SIG-M5 treated with dmso at 0.1 percent for 504 hours (cell line): Measurements from ENCODE around the gene PLEKHA3.
"Not testable (repeated sequence)": the region's sequence is repeated elsewhere in the genome, so short reads cannot be mapped to it uniquely, and the experiment has no call there.

ENCODE experiments used
- DNase-seq: peaks from one replicate; lab custom pipeline; 2025; ENCODE audit not compliant: unreplicated experiment; lab: John Stamatoyannopoulos, UW

The PLEKHA3 gene

DNA sequence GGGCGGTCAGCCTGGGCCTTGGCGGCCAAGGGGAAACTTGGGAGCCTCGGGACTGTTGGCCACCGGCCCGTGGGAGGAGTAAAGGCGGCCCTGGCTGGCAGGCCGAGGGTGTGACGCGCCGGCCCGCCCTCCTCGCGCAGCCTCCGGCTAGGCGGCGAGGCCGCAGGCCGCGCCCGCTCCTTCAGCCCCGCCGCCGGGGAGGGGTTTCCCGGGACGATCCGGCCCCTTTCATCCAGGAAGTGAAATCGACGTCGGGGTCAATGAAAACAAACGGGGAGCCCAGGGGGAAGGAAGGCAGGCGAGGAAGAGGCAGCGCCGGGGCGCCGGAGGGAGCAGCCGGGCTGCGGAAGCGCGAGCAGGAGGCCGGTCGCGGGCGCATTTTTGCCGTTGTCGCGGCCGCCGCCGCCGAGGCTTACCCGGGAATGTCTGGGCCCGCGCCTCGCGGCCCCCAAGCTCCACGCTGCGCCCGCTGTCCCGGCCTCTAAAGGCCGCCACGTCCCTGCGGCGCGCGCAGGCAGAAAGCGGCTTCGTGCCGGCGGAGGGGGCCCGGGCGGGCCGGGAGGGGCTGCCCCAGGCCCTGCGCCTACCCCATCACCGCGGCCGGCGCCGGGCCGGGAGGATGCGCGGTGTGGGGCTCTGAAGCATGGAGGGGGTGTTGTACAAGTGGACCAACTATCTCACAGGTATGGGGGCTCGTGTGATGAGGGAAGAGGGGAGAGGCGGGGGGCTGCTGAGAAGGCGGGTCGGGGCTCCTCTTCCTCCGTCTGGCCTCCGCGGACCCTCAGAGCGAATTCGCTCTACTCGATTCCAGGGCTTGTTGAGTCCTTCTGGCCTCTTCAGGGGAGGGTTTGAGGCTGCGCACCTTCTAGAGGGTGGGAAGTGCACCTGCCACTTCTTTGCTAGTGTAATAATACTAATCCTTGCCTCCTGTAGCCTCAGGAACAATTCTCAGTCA is at the start of gene PLEKHA3:
TSS of gene PLEKHA3 (plus strand) at position 231 of the 955 bp plus-strand sequence. CDS start at position 644, 413 bp downstream.
- DNase-seq: peak; percentile 88

DNA sequence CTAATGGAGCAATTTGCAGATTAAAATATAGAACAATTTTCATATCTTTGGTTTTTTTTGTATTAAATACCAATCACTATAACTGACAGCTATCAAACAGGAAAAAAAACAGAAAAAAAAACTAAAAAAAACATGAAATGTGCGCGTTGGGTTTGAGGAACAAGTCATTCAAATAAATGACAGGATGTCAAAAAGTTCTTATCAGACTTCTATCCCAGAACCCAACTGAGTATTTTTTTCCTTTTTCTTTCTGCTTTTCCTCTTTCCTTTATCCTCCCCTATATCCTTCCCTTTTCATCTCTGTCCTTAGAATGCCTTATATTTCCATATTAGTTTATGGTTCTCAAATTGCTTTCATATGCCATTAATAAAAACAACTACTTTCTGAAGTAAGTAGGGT is 43.6 kb upstream of the PLEKHA3 start:
- DNase-seq: no peak

DNA sequence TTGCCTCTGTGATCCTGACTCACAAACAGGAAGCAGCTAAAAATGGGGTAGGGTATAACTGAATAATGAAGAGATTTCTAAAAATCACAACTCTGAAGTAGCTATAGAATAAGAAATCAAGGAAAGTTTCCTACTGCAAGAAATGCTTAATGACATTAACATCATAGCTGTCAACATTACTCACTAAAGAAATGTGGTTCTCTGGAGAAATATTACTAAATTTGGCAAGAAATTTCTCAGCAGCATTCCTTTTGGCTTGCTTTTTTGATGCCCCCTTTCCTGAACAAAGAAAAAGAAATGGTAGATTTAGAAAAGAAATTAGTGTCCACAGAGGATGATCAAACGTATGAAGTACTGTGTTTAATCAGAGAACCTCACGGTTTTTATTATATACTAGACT is 38.8 kb upstream of the PLEKHA3 start:
- DNase-seq: no peak

DNA sequence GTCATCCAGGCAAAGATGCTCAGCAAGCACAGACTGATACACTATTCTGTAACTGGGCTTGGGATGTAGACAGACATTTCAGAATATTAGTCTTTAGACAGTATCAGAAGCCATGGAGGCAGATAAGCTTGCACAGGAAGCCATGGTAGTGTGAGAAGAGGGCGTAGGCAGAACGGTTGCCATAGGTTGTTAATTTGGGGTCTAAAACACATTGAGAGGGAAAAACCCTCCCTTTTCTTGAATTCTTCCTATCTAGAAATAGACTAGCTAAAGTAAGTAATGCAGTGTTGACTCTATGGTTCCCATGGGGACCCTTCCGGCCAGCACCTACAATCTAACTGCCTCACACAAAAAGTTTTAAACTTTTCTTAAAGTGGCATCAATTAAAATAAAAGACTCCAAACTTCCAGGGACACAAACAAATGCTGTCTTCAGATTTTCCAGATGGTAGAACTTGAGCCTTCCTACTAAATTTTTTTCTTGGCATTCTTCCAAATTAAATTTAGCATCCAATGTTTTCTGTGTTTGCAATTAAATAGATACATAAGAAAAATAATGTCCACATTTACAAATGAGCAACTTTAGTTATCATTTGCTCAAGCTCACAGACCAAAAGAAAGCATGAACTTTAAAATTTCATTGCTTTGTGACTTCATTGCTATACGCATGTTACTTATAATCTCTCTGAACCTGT is 31.1 kb upstream of the PLEKHA3 start:
- no peak for DNase-seq

DNA sequence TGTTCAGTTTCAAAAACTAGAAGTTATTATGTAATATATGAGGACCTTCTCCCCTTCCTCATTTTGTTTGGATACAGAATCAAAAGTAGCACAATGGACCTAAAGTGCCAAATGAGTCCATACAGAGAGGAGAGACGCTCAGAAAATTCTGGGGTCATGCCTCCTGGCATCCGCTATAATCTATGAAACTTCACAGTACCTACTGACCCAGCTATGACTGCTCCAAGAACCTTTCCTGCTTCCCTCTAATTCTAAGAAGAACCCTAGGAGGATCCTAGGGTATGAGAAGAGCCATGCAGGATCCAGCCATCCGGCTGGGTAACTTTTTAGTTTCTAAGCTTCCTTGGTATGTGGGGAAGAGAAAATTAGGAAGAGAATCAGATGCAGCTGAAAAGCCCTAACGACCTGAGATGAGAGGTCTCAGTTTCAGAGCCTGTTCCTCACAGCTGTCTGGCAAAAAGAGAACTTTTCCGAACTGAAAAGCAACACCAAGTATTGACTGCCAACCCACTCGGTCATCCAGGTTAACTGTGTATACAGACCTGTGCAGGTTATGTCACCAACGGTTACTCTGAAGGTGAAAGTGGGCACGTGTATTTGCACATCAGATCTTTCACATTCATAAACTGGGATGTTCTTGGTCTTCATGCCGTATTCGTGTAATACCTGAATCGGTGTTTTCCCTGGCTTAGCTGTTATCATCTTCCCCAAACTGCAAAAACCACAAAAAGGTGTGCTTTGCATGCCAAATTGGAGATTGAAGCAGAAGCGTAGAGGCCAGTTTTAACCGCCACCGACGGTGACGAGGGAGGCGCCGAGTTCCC is 30.3 kb upstream of the PLEKHA3 start:
- DNase-seq: peak; percentile 44

DNA sequence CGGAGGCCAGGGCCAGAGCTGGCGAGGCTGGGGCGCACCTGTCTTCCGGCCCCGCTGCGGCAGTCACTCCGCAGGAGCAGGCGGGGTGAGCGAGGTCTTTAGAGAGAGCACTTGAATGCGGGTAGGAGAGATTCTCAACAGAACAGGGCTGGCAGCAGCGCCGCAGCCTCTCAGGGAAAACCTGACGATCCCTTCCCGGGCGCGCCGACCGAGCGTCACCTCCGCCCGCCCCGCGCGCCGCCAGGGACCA is 29.8 kb upstream of the PLEKHA3 start:
- DNase-seq: no peak

DNA sequence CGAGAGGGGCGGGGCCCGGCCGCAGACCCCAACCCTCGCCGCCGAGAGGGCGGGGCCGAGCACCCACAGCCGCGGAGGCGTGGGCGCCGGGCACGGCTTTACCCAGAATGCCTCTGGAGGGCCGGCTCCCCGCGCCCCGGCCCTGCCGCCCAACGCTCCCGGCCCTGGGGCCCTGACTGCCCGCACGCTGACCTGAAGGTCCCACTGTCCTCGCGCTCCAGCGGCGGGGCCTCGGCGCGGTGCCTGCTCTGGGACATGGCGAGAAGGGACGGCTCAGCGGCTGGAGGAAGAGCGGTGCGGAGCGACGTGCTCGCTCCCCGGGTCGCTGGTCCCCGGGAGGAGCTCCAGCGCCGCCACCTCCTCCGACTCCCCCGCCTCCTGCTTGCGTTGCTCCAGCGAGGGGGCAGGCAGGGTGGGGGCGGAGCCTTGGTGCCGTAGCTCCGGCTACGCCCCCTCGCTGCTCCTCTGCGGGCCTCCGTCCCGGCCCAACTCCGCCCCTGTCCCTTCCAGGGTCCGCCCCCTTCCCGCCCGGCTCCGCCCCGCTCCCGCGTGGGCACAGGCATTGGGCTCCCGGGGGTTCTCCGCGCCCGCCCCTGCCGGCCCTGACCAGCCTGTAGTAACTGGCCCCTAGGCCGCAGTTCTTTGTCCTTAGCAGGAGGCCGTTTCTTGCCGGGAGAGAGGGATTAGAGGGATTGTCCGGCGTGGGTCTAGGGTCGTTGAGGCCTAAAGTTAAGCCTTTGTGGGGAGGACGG is 29.3 kb upstream of the PLEKHA3 start, which contains the start of the genes PJVK and PRKRA:
TSS of gene PJVK (plus strand) at position 605 of the 752 bp plus-strand sequence. CDS start 2,032 bp downstream, outside the sequence.
TSS of gene PRKRA (minus strand) at position 402 of the 752 bp plus-strand sequence. CDS start at position 257, 145 bp downstream.
- peak; percentile 94 for DNase-seq

DNA sequence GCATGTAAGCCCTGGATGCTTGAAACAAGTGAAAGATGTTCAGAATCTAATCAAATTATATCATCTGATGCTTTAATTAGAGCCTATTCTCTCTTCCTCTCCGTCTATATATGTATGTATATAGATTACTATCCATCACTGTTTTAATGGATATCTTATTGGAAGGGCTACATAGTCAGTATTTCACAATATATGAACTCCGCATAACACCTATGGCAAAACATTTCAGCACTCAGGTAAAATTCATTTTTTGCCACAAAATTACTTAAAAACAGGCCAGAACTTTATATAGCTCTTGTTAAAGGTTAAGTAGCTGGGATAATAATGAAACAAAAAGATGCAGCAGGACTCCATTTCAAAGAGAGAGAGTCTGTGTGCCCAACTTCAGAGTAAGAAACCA is 27.9 kb upstream of the PLEKHA3 start:
- no peak for DNase-seq

DNA sequence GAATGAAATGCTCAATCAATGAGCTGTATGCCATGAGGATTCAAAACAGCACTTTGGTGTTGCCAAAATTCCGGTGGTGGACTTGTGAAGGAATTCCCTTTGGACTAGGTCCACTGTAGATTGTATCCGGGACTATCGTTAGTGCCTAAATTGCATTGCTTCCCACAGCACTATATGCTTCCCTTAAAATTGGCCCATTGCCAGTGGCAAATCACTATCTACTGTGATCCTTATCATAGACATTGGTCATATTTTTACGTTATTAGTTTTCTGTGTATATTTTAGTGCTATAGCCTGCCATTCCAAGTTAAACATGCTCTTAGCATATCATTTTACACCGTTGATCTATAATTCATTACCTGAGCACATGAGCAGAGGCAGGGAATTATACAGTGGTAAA is 27.4 kb upstream of the PLEKHA3 start:
- no peak for DNase-seq

DNA sequence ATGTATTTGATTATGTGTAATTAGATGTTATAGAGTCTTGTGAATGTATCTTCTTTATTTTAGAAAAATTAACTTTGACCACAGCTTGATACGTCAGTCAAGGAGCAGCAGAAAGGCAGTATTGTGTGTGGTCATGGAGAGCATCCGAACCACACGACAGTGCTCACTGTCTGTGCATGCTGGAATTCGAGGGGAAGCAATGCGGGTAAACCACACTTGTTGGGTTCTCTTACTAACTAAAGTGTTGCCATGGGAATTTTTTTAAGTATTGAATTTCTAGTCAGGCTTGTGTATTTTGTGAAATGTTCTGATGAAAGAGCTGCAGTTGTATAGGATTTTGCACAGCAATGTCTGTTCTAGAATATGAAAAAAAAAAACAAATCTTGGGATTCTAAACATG is 24.3 kb upstream of the PLEKHA3 start:
- no peak for DNase-seq

DNA sequence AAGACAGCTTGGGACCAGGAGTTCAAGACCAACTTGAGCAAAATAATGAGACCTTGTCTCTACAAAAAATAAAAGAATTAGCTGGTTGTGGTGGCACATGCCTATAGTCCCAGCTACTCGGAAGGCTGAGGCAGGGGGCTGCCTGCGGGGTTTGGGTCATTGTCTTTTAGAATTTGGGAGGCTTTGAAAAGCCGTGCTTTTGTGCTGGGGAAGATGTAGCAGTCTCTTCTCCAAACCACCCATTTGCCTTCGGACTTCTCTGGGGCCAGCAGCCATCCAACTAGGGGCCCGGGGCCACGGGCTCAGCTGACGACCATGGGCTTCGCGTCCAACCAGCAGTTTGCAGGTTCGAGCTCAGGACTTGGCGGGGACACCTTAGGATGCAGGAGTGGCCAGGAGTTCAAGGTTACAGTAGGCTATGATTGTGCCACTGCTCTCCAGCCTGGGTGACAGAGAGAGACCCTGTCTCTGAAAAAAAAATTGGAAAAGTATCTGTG is 22.8 kb upstream of the PLEKHA3 start:
- no peak for DNase-seq

DNA sequence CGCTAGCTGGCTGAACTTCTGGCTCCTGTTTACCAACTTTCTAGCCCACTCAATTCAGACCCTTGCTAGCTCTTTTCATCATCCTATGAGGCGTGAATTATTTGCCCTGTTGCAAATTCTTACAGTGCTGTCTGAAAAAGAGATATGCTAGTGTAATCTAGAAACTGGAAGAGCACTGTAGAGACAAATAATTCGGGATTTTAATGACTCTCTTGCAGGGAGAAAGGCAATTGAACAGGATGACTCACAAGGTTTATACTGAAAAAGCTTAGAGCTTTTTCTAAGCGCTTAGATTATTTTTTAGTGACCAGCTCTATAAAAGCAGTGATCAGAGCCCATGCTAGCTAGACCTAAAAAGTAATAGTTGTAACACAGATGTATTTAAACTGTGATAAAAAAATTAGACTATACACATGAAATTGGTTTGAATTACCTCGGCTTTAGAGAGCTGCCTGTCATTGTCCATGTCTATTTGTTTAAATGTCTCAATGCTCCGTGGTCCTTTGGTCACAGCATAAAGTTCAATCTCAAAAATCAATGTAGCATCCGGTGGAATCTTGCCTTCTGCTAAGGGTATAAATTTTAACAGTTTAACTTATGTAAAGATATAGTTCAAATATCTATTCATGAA is 10.9 kb upstream of the PLEKHA3 start:
- no peak for DNase-seq

DNA sequence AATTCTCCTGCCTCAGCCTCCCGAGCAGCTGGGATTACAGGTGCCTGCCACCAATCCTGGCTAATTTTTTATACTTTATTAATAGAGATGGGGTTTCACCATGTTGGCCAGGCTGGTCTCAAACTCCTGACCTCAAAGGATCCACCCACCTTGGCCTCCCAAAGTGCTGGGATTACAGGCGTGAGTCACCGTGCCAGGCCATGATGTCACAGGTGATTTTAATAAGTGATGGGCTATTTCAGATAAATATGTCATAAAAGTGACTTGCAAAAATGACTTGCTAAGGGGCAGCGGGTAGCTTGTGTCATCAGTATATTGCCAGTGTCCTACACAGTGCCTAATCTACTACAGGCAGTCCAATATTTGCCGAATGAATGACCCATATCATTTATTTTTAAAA is 8.9 kb upstream of the PLEKHA3 start:
- not testable (repeated sequence) for DNase-seq

DNA sequence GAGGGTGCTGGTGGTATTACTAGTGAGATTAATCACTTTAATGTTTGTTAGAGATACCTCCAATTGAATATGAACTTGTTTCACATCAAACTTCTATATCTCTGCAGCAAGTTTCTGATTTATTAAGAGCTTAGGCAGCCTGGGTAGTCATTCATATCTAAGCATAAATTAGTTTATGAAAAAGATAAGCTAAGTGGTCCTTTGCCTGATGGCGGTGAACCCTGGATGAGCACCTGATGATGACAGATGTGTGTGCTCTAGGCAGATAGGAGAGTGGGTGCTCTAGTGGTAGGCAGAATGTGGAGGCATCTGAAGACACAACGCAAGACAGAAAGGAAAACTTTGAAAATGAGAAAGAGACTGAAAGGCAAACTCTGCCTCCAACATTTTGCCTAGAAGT is 6.9 kb upstream of the PLEKHA3 start:
- DNase-seq: no peak

DNA sequence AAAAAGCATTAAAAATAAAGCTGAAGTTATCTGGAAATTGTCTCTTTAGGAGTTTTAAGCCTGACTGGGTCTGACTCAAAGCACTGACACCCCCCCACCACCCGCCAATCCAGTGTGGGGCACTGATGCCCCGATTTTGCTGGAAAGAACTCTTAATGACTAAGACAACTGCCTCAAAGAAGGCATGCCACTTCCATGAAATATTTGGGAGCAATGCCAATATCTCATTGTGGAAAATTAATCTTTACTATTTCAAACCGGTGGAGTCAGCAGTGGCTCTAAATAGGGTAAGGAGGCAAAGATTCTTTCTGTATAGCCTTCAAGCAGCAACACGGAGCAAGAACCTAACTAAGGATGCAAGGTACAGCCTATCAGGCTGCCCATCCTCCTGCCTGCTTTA is 6.3 kb upstream of the PLEKHA3 start:
- DNase-seq: no peak

DNA sequence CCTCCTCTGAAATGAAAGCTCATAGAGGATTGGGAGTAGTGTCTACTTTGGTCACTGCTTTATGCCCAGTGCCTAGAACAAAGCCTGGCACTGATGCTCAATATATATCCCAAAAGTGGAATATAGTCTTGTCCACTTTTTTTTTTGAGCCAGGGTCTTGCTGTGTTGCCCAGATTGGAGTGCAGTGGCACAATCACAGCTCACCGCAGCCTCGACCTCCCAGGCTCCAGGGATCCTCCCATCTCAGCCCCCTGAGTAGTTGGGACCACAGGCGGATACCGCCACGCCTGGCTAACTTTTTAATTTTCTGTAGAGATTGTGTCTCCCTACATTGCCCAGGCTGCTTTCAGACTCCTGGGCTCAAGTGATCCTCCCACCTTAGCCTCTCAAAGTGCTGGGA is 5.7 kb upstream of the PLEKHA3 start:
- no peak for DNase-seq

DNA sequence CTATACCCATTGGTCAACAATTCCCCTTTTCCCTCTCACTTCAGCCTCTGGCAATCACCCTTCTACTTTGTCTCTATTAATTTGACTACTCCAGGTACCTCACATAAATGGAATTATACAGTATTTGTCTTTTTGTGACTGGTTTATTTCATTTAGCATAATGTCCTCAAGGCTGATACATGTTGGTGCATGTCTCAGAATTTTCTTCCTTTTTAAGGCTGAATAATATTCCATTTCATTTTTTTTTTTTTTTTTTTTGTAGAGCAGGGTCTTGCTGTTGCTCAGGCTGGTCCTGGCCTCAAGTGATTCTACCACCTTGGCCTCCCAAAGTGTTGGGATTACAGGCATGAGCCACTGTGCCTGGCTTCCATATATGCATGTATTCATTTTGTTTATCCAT is 3.8 kb upstream of the PLEKHA3 start:
- DNase-seq: no peak

DNA sequence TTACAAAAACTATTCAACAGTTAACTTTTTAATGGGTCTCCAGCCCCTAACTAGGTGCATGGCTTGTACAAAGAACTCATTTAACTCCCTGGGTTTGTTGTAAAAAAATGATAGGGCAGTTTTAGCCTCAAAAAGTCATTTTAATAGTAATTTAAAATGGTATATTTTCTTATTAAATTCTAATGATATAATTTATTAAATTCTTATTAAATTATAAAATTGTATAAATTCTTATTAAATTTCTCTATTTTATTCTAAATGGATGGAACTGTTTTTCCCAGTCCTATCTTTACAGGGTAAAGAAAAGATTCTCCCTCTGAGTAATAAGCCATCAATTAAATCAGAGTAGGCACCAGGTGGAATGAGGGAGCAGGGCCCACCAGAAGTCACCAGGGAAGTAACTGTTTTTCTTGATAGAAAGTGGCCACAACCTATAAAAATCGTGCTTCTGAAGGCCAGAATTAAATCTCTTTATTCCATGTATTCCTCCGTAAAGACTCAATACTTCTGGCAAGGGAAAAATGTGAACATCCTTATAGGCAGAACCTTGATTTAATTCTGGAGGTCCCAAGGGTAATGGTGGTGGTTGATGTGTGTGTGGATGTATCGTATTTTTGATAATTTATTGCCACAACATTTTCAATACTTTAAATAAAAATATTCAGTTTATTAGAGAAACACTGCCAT is 2.7 kb upstream of the PLEKHA3 start:
- DNase-seq: peak; percentile 21

DNA sequence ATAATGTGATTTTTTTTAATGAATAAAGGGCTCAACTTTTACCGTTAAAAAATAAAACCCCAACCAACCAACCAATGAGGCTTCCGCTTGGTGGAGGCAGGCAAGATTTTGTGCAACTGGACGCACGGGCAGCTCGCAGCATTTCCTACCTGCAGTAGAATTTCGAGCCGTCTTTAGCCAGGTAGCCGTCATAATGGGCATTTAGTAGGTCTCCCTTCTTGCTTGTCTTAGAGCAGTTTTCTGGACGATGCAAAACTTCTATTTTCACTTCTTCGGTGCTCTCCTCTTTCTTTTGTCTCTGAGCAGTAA is 2.2 kb upstream of the PLEKHA3 start:
- no peak for DNase-seq
